Activated naive CD4-positive, alpha-beta T cell treated with anti-CD3 and anti-CD28 coated beads for 36 hours (primary cell): ENCODE results near the gene HNRNPA1. TPM values are rescaled to one million over a fixed set of nuclear protein-coding genes. Genes with fewer than 3 reads are reported as not detected.

Source experiments
- CTCF ChIA-PET: fragments of 350-600 bp; sonication (Branson Sonifier 250); formaldehyde crosslinking; loops from one replicate; lab custom pipeline; 2021; ENCODE audit warnings: antibody characterized with exemption; lab: Charles Lee
- DNase-seq: peaks from one replicate; pipeline ENCODE4 v3.0.0-alpha.2; 2020
- H3K27ac Mint-ChIP-seq: one replicate; pipeline ENCODE4 v1.8.0; 2021; ENCODE audit warnings: mild to moderate bottlenecking, mixed read lengths
- H3K27me3 Mint-ChIP-seq: one replicate; pipeline ENCODE4 v1.8.0; 2021; ENCODE audit warnings: low read depth, mixed read lengths
- H3K36me3 Mint-ChIP-seq: one replicate; pipeline ENCODE4 v1.8.0; 2021; ENCODE audit warnings: low read depth, mixed read lengths
- H3K4me1 Mint-ChIP-seq: one replicate; pipeline ENCODE4 v1.8.0; 2021; ENCODE audit warnings: low read depth, mixed read lengths
- H3K4me3 Mint-ChIP-seq: one replicate; pipeline ENCODE4 v1.8.0; 2021; ENCODE audit warnings: mild to moderate bottlenecking, moderate library complexity, mixed read lengths
- H3K9me3 Mint-ChIP-seq: one replicate; pipeline ENCODE4 v1.8.0; 2021; ENCODE audit warnings: mixed read lengths
- intact Hi-C: fragments of 100-400 bp; cut with micrococcal nuclease; formaldehyde crosslinking; loops from one replicate; pipeline ENCODE4 v1.15.1; 2023
- total RNA-seq, 2 experiments: library from RNA; stranded (reverse); gene quantifications; one replicate each; pipeline ENCODE4 v1.2.3, GENCODE V29; 2021

HNRNPA1 gene
- total RNA-seq, 2 experiments from 2014 or later = 2,231 to 2,234 TPM

DNA sequence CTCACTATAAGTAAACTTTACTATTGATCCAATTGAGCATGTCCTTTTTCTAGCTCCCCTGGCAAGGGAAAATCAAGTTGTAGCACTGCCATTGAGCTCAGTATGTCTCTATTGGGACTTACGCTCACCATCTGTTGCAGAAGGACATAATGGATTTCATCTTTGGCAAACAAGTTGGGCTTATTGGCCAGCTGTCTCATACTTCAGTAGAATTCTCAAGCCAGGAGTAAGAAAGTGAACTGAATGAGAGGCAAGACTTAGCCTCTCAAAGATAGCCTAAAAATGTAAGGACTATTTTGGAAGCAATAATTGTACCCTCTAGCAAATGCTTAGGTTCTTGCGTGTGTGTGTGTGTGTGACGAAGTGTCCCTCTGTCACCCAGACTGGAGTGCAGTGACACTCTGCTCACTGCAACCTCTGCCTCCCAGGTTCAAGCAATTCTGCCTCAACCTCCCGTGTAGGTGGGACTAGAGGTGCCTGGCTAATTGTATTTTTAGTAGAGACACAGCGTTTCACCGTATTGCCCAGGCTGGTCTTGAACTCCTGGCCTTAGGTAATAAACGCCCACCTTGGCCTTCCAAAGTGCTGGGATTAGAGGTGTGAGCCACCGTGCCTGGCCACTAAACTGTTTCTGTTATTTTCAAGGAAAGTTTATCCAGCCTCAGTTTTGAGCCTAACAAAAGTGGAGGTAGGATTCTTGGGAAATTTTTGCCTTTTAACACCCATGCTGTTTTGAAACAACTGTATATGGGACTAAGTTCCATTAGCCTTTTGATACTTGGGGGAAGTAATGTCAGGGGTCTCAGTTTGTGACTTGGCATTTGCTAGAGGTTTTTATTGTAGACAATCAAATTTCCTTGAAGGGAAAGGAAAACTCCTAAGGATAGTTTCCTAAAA, 7.0 kb downstream of the HNRNPA1 start:
- Mint-ChIP-seq H3K4me1 (peaks cover 35% of the 10 kb centered on the region), H3K9me3 (no peaks in the 10 kb centered on the region), H3K4me3 (no peak overlapping the region), H3K27me3 (no peaks in the 10 kb centered on the region), H3K27ac (no peak overlapping the region), H3K36me3 (no peaks in the 10 kb centered on the region)
- DNase-seq = no peak
- CTCF ChIA-PET = interaction anchor here (0.8 to 1.6 kb wide), 5 partner anchors 12 to 92 kb away, joined by 3 to 6 read pairs (median 4); no protein-coding TSS in a partner anchor
- intact Hi-C loops = no loop called here

DNA sequence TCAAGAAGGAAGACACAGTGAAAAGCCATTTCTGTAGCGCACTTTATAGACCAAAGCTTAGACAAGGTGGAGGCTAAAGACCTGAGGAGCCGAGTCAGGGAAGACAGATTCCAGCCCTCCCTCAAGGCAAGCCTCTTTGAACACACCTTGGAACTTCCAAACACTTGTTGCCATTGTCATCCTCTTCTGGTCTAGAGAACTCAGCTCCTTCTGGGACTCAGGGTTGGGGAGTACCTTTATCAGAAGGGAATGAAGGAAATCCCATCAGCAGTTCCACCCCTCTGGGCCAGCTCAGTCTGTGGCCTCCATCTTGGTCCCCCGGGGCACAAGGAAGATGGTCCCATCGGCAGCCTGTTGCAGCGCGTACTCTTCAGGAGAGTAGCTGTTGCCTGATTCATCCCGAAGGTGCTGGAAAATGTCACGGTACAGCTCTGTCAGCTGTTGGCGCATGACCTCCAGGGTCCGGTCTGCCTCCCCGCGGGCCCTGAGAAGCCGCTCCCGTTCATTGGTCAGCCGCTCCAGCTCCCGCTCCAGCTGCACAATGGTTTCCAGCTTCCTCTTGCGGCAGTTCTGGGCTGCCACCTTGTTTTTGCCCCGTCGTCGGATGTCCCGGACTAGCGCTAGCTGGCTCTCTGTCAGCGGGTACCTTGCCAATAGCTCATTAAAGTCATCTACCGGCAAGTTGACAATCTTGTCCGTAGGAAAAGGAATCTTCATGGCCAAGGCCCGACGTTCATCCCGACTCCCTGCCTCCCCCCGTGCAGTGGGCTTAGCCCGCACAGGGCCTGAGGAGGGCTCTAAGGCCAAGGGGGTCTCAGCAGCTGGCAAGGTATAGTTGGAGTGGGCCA, 11.8 kb downstream of the HNRNPA1 start:
- CTCF ChIA-PET = interaction anchor here (1.0 to 11.2 kb wide), 16 partner anchors 10 to 108 kb away, joined by 3 to 117 read pairs (median 7); partner anchors contain the start of gene COPZ1
- Mint-ChIP-seq H3K36me3 (no peaks in the 10 kb centered on the region), H3K27me3 (no peaks in the 10 kb centered on the region), H3K27ac (no peak overlapping the region), H3K4me1 (no peaks in the 10 kb centered on the region), H3K4me3 (no peak overlapping the region), H3K9me3 (no peaks in the 10 kb centered on the region)
- no peak for DNase-seq
- intact Hi-C loops = no loop called here

DNA sequence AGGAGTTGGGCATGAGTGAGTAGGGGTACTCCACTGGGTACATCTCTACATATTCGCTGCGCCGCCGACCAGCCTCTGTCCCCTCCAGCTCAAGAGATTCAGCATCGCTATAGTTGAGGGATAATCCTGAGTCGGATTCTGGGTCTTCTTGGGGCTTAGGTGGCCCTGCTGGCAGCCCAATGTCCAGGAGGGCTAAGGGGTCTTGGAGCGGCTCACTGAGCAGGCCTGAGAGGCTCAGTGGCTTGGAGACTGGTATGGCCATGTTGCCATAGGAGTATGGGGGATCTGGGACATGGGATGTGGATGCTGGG, 12.4 kb downstream of the HNRNPA1 start:
- Mint-ChIP-seq H3K36me3 (no peaks in the 10 kb centered on the region), H3K27ac (no peak overlapping the region), H3K4me3 (no peak overlapping the region), H3K27me3 (no peaks in the 10 kb centered on the region), H3K9me3 (no peaks in the 10 kb centered on the region), H3K4me1 (no peaks in the 10 kb centered on the region)
- CTCF ChIA-PET = interaction anchor here (1.0 to 11.2 kb wide), 21 partner anchors 9 to 107 kb away, joined by 3 to 117 read pairs (median 5); partner anchors contain the start of gene COPZ1
- no peak for DNase-seq
- intact Hi-C loops = no loop called here

DNA sequence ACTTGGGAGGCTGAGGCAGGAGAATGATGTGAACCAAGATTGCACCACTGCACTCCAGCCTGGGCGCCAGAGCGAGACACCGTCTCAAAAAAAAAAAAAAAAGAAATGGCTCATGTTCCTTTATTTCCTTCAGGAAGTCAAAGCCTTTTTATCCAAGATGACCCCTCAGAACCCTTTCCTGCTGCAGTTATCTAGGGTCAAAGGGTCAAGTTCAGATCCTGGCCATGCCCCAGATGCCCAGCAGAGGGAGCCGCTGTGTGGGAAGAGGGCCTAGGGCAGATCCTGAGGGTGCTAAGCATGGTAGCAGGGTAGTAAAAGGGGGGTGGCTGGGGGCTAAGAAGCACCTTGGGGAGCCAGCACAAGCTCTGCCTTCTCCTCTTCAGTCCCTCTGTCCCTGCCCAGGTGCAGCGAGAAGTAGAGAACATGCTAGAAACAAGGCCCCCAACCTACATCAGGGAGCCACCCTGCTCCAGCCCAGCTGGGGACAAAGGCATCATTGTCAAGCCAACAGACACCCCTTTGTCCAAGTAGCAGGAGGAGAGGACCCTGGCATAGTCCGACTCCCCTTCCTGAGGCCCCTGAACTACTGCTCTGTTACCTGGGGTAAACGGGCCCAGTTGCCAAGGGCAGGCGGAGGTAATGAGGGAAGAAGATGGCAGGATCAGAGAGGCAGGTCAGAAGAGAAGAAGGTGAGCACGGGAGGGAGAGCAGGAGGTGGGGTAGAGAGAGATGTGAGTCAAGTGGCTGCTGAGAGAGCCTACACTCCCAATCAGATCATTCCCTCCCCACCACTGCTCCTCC, 13.8 kb downstream of the HNRNPA1 start:
- DNase-seq = peak; percentile 82
- intact Hi-C loops = loop anchor here (1.0 kb wide), 3 partner anchors 65 to 85 kb away; no protein-coding TSS in a partner anchor
- no peaks in the 10 kb centered on the region for H3K4me1 Mint-ChIP-seq
- CTCF ChIA-PET = interaction anchor here (0.5 to 11.2 kb wide), 38 partner anchors 10 to 175 kb away, joined by 3 to 117 read pairs (median 4); partner anchors contain the start of gene COPZ1
- H3K4me3 Mint-ChIP-seq = no peak overlapping the region
- H3K9me3 Mint-ChIP-seq = no peaks in the 10 kb centered on the region
- H3K27ac Mint-ChIP-seq = no peak overlapping the region
- peaks cover 7% of the 10 kb centered on the region for H3K27me3 Mint-ChIP-seq
- no peaks in the 10 kb centered on the region for H3K36me3 Mint-ChIP-seq

DNA sequence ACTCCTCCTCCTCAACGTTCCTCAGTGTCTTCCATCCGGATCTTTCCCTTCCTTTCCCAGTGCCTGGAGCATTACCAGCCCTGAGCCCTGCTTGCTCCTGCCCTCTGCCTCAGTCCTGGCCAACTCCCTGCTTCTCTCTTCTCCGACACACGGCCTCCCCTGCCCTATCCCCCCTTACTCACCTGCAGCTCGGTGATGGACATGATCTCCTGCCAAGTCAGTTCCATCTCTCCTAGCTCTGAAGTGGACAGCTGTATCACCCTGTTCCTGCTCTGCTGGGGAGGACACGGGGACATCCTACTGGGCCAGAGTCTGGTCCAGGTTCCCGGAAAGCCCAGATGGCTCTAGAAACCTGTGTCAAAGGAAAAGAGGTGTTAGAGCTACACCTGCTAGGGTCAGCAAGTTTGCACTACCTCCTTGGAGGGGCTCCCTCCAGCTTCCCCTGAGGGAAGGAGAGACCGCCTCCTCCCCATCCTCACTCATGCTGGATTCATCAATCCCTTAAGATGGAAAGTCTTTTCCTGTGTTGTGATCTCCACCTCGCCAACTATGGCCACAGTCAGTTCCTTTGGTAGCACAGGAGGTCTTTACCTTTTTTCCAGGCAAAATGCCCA, 14.5 kb downstream of the HNRNPA1 start:
- no peak for DNase-seq
- Mint-ChIP-seq H3K27ac (no peak overlapping the region), H3K4me3 (no peak overlapping the region), H3K9me3 (no peaks in the 10 kb centered on the region), H3K4me1 (peaks cover 1% of the 10 kb centered on the region), H3K27me3 (peaks cover 14% of the 10 kb centered on the region), H3K36me3 (no peaks in the 10 kb centered on the region)
- CTCF ChIA-PET = interaction anchor here (0.5 to 11.2 kb wide), 24 partner anchors 11 to 115 kb away, joined by 3 to 117 read pairs (median 4); partner anchors contain the start of gene COPZ1
- intact Hi-C loops = loop anchor here (1.0 kb wide), 3 partner anchors 64 to 84 kb away; no protein-coding TSS in a partner anchor

DNA sequence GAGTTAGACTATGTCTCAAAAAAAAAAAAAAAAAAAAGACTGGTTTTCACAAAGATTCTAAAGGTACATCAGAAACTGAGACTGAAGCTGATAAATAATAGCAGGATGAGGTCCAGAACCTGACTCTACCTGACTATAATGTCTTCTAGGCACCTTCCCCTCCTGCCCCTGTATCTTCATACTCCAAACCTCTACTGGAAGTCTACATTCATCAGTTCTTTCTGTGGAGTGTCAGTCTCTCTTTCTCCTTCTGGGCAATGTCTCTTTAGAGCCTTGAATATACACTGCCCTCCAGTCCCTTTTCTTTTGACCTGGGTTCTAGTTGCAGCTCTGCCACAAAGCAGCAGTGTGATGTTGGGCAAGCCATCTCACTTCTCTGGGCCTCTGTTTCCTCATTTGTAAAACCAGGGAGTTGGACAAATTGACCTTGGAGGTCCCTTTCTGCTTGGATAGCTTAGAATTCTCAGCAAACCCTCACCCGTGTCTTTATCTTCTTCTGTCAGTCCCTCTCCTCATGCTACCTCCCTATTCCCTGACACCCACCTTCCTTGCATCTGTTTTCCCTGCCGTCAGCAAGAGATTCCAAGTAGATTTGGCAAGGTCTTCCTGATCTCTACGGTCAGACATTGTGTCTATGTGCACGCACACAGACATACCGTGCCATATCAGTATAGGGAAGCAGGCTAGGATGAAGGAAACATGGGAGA, 16.0 kb downstream of the HNRNPA1 start:
- Mint-ChIP-seq H3K27ac (no peak overlapping the region), H3K36me3 (no peaks in the 10 kb centered on the region), H3K27me3 (peaks cover 25% of the 10 kb centered on the region)

DNA sequence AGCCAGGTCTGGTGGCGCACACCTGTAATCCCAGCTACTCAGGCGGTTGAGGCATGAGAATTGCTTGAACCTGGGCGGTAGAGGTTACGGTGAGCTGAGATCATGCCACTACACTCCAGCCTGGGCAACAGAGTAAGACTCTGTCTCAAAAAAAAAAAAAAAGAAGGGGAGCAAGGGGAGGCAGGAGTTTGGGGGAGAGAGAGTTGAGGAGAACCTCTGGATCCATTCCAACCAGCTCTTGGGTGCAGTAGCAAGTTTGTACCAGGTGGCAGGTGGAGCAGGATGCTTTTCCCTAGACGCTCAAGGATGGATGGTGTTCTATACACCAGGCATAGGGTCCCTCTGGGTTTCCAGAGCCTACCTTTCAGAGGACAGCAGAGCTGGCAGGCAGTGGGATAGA, 18.4 kb downstream of the HNRNPA1 start:
- intact Hi-C loops = no loop called here
- H3K27ac Mint-ChIP-seq = no peak overlapping the region
- peaks cover 42% of the 10 kb centered on the region for H3K27me3 Mint-ChIP-seq
- H3K36me3 Mint-ChIP-seq = no peaks in the 10 kb centered on the region
- peaks cover 8% of the 10 kb centered on the region for H3K4me1 Mint-ChIP-seq
- DNase-seq = no peak
- H3K4me3 Mint-ChIP-seq = no peak overlapping the region
- CTCF ChIA-PET = interaction anchor here (0.8 to 11.2 kb wide), 8 partner anchors 10 to 101 kb away, joined by 3 to 86 read pairs (median 4); partner anchors contain the start of gene COPZ1
- no peaks in the 10 kb centered on the region for H3K9me3 Mint-ChIP-seq

More for the DNA sequence above, 16.0 kb downstream of the HNRNPA1 start:
- peaks cover 8% of the 10 kb centered on the region for H3K4me1 Mint-ChIP-seq
- H3K9me3 Mint-ChIP-seq = no peaks in the 10 kb centered on the region
- no peak for DNase-seq
- CTCF ChIA-PET = interaction anchor here (0.6 to 11.2 kb wide), 12 partner anchors 24 to 96 kb away, joined by 3 to 117 read pairs (median 6); partner anchors contain the start of gene COPZ1
- intact Hi-C loops = no loop called here
- no peak overlapping the region for H3K4me3 Mint-ChIP-seq

DNA sequence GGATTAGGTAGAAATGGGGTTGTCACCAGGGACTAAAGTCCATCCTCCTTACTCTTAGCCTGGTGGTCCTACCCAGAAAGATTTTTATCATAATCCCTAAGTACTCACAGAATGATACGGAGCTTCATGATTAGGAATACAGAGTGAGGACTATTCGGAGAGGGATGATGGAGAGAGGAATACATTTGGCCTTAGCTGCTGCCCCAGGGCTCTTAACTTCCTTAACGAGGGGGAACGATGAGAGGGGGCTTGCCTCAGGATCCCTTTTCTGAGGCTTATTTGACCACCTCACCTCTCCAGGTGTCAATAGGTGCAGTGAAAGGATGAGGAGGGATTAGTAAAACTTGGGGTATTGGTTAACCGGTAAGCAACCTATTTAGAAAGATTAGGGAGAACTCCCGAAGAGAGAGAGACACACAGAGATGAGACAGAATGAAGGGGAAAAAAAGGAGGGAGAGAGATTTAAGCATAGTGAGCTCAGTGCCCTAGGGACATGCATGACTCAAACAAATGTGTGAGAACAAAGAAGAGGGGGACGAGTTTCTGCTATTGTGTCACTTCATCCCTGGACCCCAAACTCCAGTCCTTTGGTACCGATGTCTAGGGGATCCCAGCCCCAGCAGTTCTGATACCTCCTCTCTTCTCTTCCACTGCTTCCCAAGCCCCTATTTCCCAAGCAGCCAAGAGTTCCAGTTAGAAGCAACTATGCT, 19.1 kb downstream of the HNRNPA1 start:
- no peak for DNase-seq
- H3K27ac Mint-ChIP-seq = no peak overlapping the region
- intact Hi-C loops = no loop called here
- CTCF ChIA-PET = interaction anchor here (0.8 to 11.2 kb wide), 7 partner anchors 9 to 100 kb away, joined by 3 to 86 read pairs (median 5); no protein-coding TSS in a partner anchor
- no peaks in the 10 kb centered on the region for H3K36me3 Mint-ChIP-seq
- H3K4me3 Mint-ChIP-seq = no peak overlapping the region
- peaks cover 47% of the 10 kb centered on the region for H3K27me3 Mint-ChIP-seq
- H3K9me3 Mint-ChIP-seq = no peaks in the 10 kb centered on the region
- H3K4me1 Mint-ChIP-seq = peaks cover 8% of the 10 kb centered on the region

DNA sequence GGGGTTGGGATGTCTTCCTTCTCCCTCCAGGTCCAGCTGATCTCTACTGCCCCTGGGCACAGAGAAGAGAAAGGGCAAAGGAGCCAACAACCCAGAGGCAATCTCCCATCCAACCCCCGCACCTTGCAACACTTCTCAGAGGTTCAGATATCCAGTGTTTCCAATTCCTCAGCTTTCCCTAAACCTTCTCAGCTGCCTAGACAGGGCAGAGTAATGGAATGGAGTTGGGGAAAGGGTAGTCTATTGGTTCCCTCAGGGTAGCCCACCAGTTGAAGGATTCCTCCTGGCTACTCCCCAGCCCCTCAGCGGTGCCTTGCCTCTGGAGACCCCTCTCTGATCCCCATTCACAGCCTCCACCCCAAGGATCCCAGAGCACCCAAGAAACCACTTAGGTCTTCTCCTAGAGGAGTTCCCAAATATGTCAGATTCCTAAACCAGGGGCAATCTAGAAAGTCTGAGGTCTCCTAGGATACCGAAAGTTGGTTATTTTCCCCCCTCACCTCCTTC, 19.8 kb downstream of the HNRNPA1 start:
- no peak overlapping the region for H3K27ac Mint-ChIP-seq
- intact Hi-C loops = no loop called here
- no peak overlapping the region for H3K4me3 Mint-ChIP-seq
- peaks cover 8% of the 10 kb centered on the region for H3K4me1 Mint-ChIP-seq
- CTCF ChIA-PET = interaction anchor here (0.8 to 11.2 kb wide), 7 partner anchors 9 to 99 kb away, joined by 3 to 86 read pairs (median 5); partner anchors contain the start of gene COPZ1
- H3K27me3 Mint-ChIP-seq = peaks cover 51% of the 10 kb centered on the region
- H3K36me3 Mint-ChIP-seq = no peaks in the 10 kb centered on the region
- DNase-seq = no peak
- no peaks in the 10 kb centered on the region for H3K9me3 Mint-ChIP-seq
